ENCODE measurements around the gene GNB1. TPM values are rescaled to one million over a fixed set of nuclear protein-coding genes. Genes with fewer than 3 reads are reported as not detected.

The GNB1 gene
- total RNA-seq, 1 donor from 2014 or later = 398 TPM

DNA sequence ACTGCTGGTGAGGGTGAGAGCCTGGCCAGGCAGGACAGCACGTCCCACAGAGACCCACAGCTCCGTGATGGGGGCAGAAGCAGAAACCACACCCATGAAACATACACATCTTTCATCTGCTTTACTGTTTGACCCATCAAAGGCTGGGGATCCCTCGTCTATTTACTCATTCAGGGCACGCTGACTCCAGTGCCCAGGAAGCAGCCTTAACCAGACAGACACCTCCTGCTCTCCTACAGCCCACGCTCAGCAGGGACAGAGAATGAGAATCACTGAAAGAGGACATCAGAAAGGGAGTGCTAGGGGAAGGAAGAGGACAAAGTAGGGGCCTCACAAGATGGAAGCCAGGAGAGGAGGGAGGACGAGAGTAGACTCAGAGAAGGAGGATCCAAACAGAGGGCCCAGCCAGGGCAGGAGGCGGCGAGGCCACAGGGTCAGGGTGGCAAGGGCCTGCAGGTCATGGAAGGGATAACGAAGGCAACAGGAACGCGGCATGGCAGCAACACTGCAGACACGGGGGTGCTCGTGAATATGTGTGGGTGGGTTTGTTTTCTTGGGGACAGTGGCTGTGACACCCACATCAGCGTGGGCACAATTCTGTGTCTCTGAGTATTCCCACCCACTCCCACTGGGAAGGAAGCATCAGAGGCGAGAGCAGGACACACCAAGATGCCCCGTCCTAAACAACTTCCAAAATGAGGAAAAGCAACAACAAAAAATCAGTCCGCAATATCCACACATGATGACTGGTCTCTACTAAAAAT lies 97.2 kb downstream of the GNB1 start:
- DNase-seq (ENCODE audit: low spot score) = no peak
- H3K4me3 Mint-ChIP-seq = no peak overlapping the region
- no peaks in the 10 kb centered on the region for H3K9me3 Mint-ChIP-seq
- H3K27me3 Mint-ChIP-seq (ENCODE audit: insufficient read depth) = no peaks in the 10 kb centered on the region
- H3K36me3 Mint-ChIP-seq (ENCODE audit: low read depth) = peaks cover 52% of the 10 kb centered on the region
- intact Hi-C loops (cut with micrococcal nuclease) = no loop called here
- H3K4me1 Mint-ChIP-seq (ENCODE audit: low read depth) = peaks cover 10% of the 10 kb centered on the region
- H3K27ac Mint-ChIP-seq = peak overlapping the region; percentile 68

DNA sequence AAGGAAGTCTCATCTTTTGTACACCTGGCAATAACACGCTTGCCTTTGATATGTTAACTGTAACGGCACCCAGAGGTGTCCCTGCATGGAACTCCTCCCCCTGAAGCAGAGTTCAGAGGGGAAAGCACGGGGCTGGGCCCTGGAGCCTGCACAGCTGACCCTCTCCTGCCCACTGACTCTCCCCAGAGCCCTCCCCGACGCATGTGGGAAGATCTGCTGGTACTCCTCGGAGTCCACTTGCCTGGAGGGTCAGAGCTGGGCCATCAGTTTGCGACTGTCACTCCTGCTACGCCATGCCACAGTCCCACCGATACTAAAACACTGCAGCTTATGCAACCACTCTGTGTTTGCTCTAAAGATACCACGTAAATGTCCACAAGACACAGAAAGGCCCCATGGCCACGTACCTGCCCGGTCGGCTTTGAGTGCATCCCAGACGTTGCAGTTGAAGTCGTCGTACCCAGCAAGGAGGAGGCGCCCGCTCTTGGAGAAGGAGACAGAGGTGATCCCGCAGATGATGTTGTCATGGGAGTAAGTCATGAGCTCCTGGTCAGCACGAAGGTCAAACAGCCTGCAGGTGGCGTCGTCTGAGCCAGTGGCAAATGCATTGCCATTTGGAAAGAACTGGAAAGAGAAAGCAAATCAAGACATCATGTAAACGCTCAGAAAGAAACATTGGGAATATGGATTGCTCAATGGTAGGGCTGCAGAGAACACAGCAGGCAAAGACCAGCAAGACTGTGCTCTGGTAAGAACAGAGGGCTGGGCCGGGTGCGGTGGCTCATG lies 102.0 kb downstream of the GNB1 start:
- Mint-ChIP-seq H3K27ac (no peak overlapping the region), H3K4me1 (ENCODE audit: low read depth) (peaks cover 5% of the 10 kb centered on the region)

DNA sequence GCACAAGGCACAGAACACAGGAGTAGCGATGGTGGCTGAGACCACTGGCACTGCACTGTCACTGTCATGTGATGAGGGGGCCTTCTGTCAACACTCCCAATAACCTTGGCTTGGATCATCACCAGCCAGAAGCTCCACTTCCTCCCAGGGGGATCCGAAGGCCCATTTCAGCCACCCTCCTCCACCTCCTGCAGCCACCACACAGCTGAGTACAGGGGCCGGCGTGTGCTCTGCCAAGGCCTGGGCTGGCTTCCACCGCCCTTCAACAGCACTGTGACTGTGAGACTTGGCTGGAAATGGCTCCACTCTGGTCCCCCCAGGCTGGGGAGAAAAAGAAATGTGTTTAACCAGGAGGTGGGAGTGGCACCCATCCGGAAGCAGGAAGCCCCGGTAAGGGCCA lies 102.8 kb downstream of the GNB1 start:
- Mint-ChIP-seq H3K36me3 (ENCODE audit: low read depth) (peaks cover 50% of the 10 kb centered on the region), H3K9me3 (no peaks in the 10 kb centered on the region), H3K4me1 (ENCODE audit: low read depth) (peaks cover 8% of the 10 kb centered on the region), H3K27ac (no peak overlapping the region), H3K27me3 (ENCODE audit: insufficient read depth) (no peaks in the 10 kb centered on the region), H3K4me3 (no peak overlapping the region)
- DNase-seq (ENCODE audit: low spot score) = no peak
- intact Hi-C loops (cut with micrococcal nuclease) = no loop called here

More for the DNA sequence above, 102.0 kb downstream of the GNB1 start:
- DNase-seq (ENCODE audit: low spot score) = no peak
- no peaks in the 10 kb centered on the region for H3K27me3 Mint-ChIP-seq (ENCODE audit: insufficient read depth)
- intact Hi-C loops (cut with micrococcal nuclease) = no loop called here
- peaks cover 56% of the 10 kb centered on the region for H3K36me3 Mint-ChIP-seq (ENCODE audit: low read depth)
- no peak overlapping the region for H3K4me3 Mint-ChIP-seq
- no peaks in the 10 kb centered on the region for H3K9me3 Mint-ChIP-seq

DNA sequence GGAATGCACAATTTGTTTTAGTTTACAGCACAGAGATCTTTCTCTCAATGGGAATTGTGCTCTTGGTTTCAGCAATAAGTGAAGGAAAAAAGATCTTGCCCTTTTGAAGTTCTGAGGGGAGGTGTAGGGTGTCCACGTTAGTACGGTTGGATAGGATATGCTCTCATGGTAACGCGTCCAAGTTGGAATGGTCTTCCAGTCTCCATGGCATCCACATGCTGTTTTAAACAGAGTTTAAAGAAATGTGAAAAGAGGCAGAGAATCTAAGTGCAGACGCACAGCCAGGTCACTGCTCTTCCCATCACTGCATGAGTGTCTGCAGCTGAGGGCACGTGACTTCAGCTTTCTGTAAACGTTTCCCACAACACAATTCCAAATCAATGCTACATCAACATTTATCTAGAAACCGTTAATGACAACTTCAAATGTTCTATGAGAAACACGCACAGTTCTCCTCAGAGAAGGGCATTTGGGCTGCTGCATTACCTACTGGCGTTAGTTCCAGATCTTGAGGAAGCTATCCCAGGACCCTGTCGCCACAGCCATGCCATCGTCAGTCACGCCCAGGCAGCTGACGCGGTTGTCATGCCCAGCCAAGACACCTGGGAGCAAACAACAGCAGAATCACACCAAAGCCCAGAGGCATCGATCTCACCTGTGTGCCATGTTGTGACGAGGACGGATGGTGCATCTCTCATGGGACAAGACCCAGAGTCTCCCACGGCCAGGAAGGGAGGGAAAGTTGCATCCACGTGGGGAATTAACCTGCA lies 103.9 kb downstream of the GNB1 start:
- H3K27ac Mint-ChIP-seq = peak overlapping the region; percentile 1
- H3K4me3 Mint-ChIP-seq = no peak overlapping the region
- peaks cover 11% of the 10 kb centered on the region for H3K4me1 Mint-ChIP-seq (ENCODE audit: low read depth)
- intact Hi-C loops (cut with micrococcal nuclease) = no loop called here
- no peaks in the 10 kb centered on the region for H3K9me3 Mint-ChIP-seq
- no peak for DNase-seq (ENCODE audit: low spot score)
- H3K36me3 Mint-ChIP-seq (ENCODE audit: low read depth) = peaks cover 45% of the 10 kb centered on the region
- no peaks in the 10 kb centered on the region for H3K27me3 Mint-ChIP-seq (ENCODE audit: insufficient read depth)

GRCh38 chr1:1785666-1786065 lies 105.2 kb downstream of the GNB1 start:
- H3K27ac Mint-ChIP-seq = no peak overlapping the region
- DNase-seq (ENCODE audit: low spot score) = no peak
- H3K4me1 Mint-ChIP-seq (ENCODE audit: low read depth) = peaks cover 24% of the 10 kb centered on the region
- H3K36me3 Mint-ChIP-seq (ENCODE audit: low read depth) = peaks cover 45% of the 10 kb centered on the region
- intact Hi-C loops (cut with micrococcal nuclease) = no loop called here
- no peak overlapping the region for H3K4me3 Mint-ChIP-seq
- H3K9me3 Mint-ChIP-seq = no peaks in the 10 kb centered on the region
- H3K27me3 Mint-ChIP-seq (ENCODE audit: insufficient read depth) = no peaks in the 10 kb centered on the region

GRCh38 chr1:1784933-1785332 lies 106.0 kb downstream of the GNB1 start:
- no peak for DNase-seq (ENCODE audit: low spot score)
- peaks cover 38% of the 10 kb centered on the region for H3K36me3 Mint-ChIP-seq (ENCODE audit: low read depth)
- H3K4me3 Mint-ChIP-seq = no peak overlapping the region
- H3K4me1 Mint-ChIP-seq (ENCODE audit: low read depth) = peaks cover 31% of the 10 kb centered on the region
- no peak overlapping the region for H3K27ac Mint-ChIP-seq
- H3K27me3 Mint-ChIP-seq (ENCODE audit: insufficient read depth) = no peaks in the 10 kb centered on the region
- H3K9me3 Mint-ChIP-seq = no peaks in the 10 kb centered on the region
- intact Hi-C loops (cut with micrococcal nuclease) = no loop called here

- Mint-ChIP-seq H3K4me3 (no peak overlapping the region), H3K27ac (peak overlapping the region; percentile 65)
- intact Hi-C loops (cut with micrococcal nuclease) = no loop called here
These were observed 107.6 kb downstream of the GNB1 start for GRCh38 chr1:1783320-1783719.

GRCh38 chr1:1782399-1783221 lies 108.3 kb downstream of the GNB1 start:
- DNase-seq (ENCODE audit: low spot score) = no peak
- peaks cover 21% of the 10 kb centered on the region for H3K36me3 Mint-ChIP-seq (ENCODE audit: low read depth)
- peak overlapping the region; percentile 2 for H3K4me3 Mint-ChIP-seq
- peak overlapping the region; percentile 48 for H3K27ac Mint-ChIP-seq
- H3K27me3 Mint-ChIP-seq (ENCODE audit: insufficient read depth) = no peaks in the 10 kb centered on the region
- H3K4me1 Mint-ChIP-seq (ENCODE audit: low read depth) = peaks cover 34% of the 10 kb centered on the region
- no peaks in the 10 kb centered on the region for H3K9me3 Mint-ChIP-seq
- intact Hi-C loops (cut with micrococcal nuclease) = no loop called here

More at GRCh38 chr1:1783320-1783719, 107.6 kb downstream of the GNB1 start:
- Mint-ChIP-seq H3K36me3 (ENCODE audit: low read depth) (peaks cover 26% of the 10 kb centered on the region), H3K9me3 (no peaks in the 10 kb centered on the region), H3K4me1 (ENCODE audit: low read depth) (peaks cover 34% of the 10 kb centered on the region), H3K27me3 (ENCODE audit: insufficient read depth) (no peaks in the 10 kb centered on the region)
- DNase-seq (ENCODE audit: low spot score) = no peak

GRCh38 chr1:1781526-1781903 lies 109.4 kb downstream of the GNB1 start:
- no peaks in the 10 kb centered on the region for H3K9me3 Mint-ChIP-seq
- peaks cover 43% of the 10 kb centered on the region for H3K4me1 Mint-ChIP-seq (ENCODE audit: low read depth)
- H3K27ac Mint-ChIP-seq = peak overlapping the region; percentile 87
- no peak overlapping the region for H3K4me3 Mint-ChIP-seq
- no peak for DNase-seq (ENCODE audit: low spot score)
- H3K36me3 Mint-ChIP-seq (ENCODE audit: low read depth) = peaks cover 14% of the 10 kb centered on the region
- no peaks in the 10 kb centered on the region for H3K27me3 Mint-ChIP-seq (ENCODE audit: insufficient read depth)
- intact Hi-C loops (cut with micrococcal nuclease) = loop anchor here (2.0 kb wide), 2 partner anchors 109 to 125 kb away; partner anchors contain the start of gene GNB1

GRCh38 chr1:1780598-1781525 lies 110.0 kb downstream of the GNB1 start:
- Mint-ChIP-seq H3K4me1 (ENCODE audit: low read depth) (peaks cover 48% of the 10 kb centered on the region), H3K27ac (peak overlapping the region; percentile 87), H3K9me3 (no peaks in the 10 kb centered on the region), H3K4me3 (peak overlapping the region; percentile 78), H3K27me3 (ENCODE audit: insufficient read depth) (no peaks in the 10 kb centered on the region), H3K36me3 (ENCODE audit: low read depth) (peaks cover 14% of the 10 kb centered on the region)
- DNase-seq (ENCODE audit: low spot score) = no peak
- intact Hi-C loops (cut with micrococcal nuclease) = loop anchor here (2.0 kb wide), 2 partner anchors 110 to 126 kb away; partner anchors contain the start of gene GNB1

Measured in activated T-helper 1 cell treated with anti-CD3 and anti-CD28 coated beads, Interleukin-12 subunit alpha, Interleukin-12 subunit beta, Interleukin-2, Interleukin-4 antibody, amounts not matched to agents 30 ng/mL and 10 ng/mL and 1 ng/mL, durations not matched to agents 14 hours and 24 hours and 36 hours (primary cell).